Liver (tissue), 9 donors: Measurements from ENCODE around the gene ZNF423. TPM values are rescaled to one million over a fixed set of nuclear protein-coding genes. Genes with fewer than 3 reads are reported as not detected.

ENCODE experiments used
- DNase-seq: peaks from one replicate; pipeline ENCODE4 v3.0.0-alpha.2; 2017; ENCODE audit warnings: low spot score
- H3K27ac ChIP-seq, 2 donors: one replicate each; pipeline ENCODE4 v1.7.0; 2013; ENCODE audit warnings: inconsistent platforms in 2 of 2, low read length in 2 of 2, control low read depth in 1 of 2, low read depth in 1 of 2, mild to moderate bottlenecking in 1 of 2
- H3K27me3 ChIP-seq, 4 donors: one replicate each; pipeline versions ENCODE4 v1.6.1 to v1.7.0; 2013; ENCODE audit warnings: low read length in 3 of 4, inconsistent platforms in 1 of 4, mild to moderate bottlenecking in 1 of 4, moderate library complexity in 1 of 4; ENCODE audit not compliant: control insufficient read depth in 4 of 4, insufficient read depth in 4 of 4
- H3K36me3 ChIP-seq, 4 donors: one replicate each; pipeline versions ENCODE4 v1.6.1 to v1.7.0; 2013; ENCODE audit warnings: low read length in 3 of 4, mild to moderate bottlenecking in 3 of 4, low read depth in 1 of 4, moderate library complexity in 1 of 4; ENCODE audit not compliant: control insufficient read depth in 4 of 4, insufficient read depth in 3 of 4
- H3K4me1 ChIP-seq, 4 donors: one replicate each; pipeline versions ENCODE4 v1.6.1 to v1.7.0; 2013; ENCODE audit warnings: low read length in 3 of 4, mild to moderate bottlenecking in 3 of 4, moderate library complexity in 1 of 4; ENCODE audit not compliant: control insufficient read depth in 4 of 4, insufficient read depth in 4 of 4
- H3K4me3 ChIP-seq, 3 donors: one replicate each; pipeline versions ENCODE4 v1.6.1 to v1.7.0; 2013; ENCODE audit warnings: low read length in 3 of 3, control low read depth in 1 of 3, low read depth in 1 of 3, mild to moderate bottlenecking in 1 of 3
- H3K9ac ChIP-seq, 2 donors: one replicate each; pipeline ENCODE4 v1.7.0; 2013; ENCODE audit warnings: low read length in 2 of 2, mild to moderate bottlenecking in 2 of 2, moderate library complexity in 2 of 2, control low read depth in 1 of 2, low read depth in 1 of 2
- H3K9me3 ChIP-seq, 4 donors: one replicate each; pipeline versions ENCODE4 v1.6.1 to v1.7.0; 2013; ENCODE audit warnings: low read length in 3 of 4; ENCODE audit not compliant: control insufficient read depth in 4 of 4
- ATF3 ChIP-seq: IDR thresholded peaks from 2 replicates; pipeline ENCODE4 v1.6.1; 2016; ENCODE audit warnings: antibody characterized with exemption
- CTCF ChIP-seq: fragments of 150-350 bp; IDR thresholded peaks from 2 replicates; pipeline ENCODE4 v1.5.1; 2017; ENCODE audit warnings: improper control_type of control experiment, low read depth, low read length; ENCODE audit not compliant: missing input control
- FOXA1 ChIP-seq: IDR thresholded peaks from 2 replicates; pipeline ENCODE4 v1.6.1; 2016; ENCODE audit warnings: antibody characterized with exemption
- FOXA2 ChIP-seq: IDR thresholded peaks from 2 replicates; pipeline ENCODE4 v1.6.1; 2016; ENCODE audit warnings: antibody characterized with exemption
- GABPA ChIP-seq, 2 donors: IDR thresholded peaks in 1 of 2; conservative IDR thresholded peaks in 1 of 2; 2 replicates each; pipeline ENCODE4 v1.6.1; 2016; ENCODE audit warnings: antibody characterized with exemption in 2 of 2, mild to moderate bottlenecking in 1 of 2, moderate library complexity in 1 of 2
- HNF4A ChIP-seq, 2 donors: conservative IDR thresholded peaks; 2 replicates each; pipeline ENCODE4 v1.6.1; 2016; ENCODE audit warnings: antibody characterized with exemption in 2 of 2, mild to moderate bottlenecking in 2 of 2
- JUND ChIP-seq, 2 donors: IDR thresholded peaks; 2 replicates each; pipeline ENCODE4 v1.6.1; 2016; ENCODE audit warnings: antibody characterized with exemption in 2 of 2
- MAX ChIP-seq: IDR thresholded peaks from 2 replicates; pipeline ENCODE4 v1.6.1; 2016; ENCODE audit warnings: antibody characterized with exemption
- NR2F2 ChIP-seq: IDR thresholded peaks from 2 replicates; pipeline ENCODE4 v1.6.1; 2016; ENCODE audit warnings: antibody characterized with exemption
- RAD21 ChIP-seq, 2 donors: IDR thresholded peaks; 2 replicates each; pipeline ENCODE4 v1.6.1; 2016; ENCODE audit warnings: antibody characterized with exemption in 2 of 2, mild to moderate bottlenecking in 2 of 2
- REST ChIP-seq: IDR thresholded peaks from 2 replicates; pipeline ENCODE4 v1.6.1; 2016; ENCODE audit warnings: antibody characterized with exemption, mild to moderate bottlenecking
- RXRA ChIP-seq, 2 donors: IDR thresholded peaks; 2 replicates each; pipeline ENCODE4 v1.6.1; 2017 to 2018; ENCODE audit warnings: antibody characterized with exemption in 2 of 2, mild to moderate bottlenecking in 1 of 2
- SP1 ChIP-seq: IDR thresholded peaks from 2 replicates; pipeline ENCODE4 v1.6.1; 2018; ENCODE audit warnings: antibody characterized with exemption, mild to moderate bottlenecking
- TAF1 ChIP-seq: conservative IDR thresholded peaks from 2 replicates; pipeline ENCODE4 v1.6.1; 2016; ENCODE audit warnings: antibody characterized with exemption, mild to moderate bottlenecking
- YY1 ChIP-seq: IDR thresholded peaks from 2 replicates; pipeline ENCODE4 v1.6.1; 2016; ENCODE audit warnings: antibody characterized with exemption, mild to moderate bottlenecking
- ZBTB33 ChIP-seq: IDR thresholded peaks from 2 replicates; pipeline ENCODE4 v1.6.1; 2016; ENCODE audit warnings: antibody characterized with exemption
- WGBS: extraction: QIAGEN DNeasy Blood & Tissue Kit; methylation state at CpG from one replicate; pipeline ENCODE4 v1.1.7; 2013; 5-methylcytosine and 5-hydroxymethylcytosine counted together
- polyA plus RNA-seq, 2 donors: library from polyadenylated mRNA; stranded (reverse) in 1 of 2; unstranded in 1 of 2; fragments of 200-250 nt in 1 of 2; fragments of >200 nt in 1 of 2; fragmentation: Nextera tagmentation in 1 of 2; extraction: Ambion mirVana in 1 of 2; gene quantifications; one replicate each; pipeline versions ENCODE4 v1.2.1 to v1.2.3, GENCODE V29; 2013 to 2015
- total RNA-seq, 2 donors: library from RNA; depleted of rRNA; stranded (reverse); fragments of >200 nt; gene quantifications; one replicate each; pipeline ENCODE4 v1.2.3, GENCODE V29; 2014
- donor health status: healthy.
- donor health status: healthy.
- donor health status: healthy.
- donor health status: healthy.
- donor health status: healthy.

The ZNF423 gene
- total and polyA plus RNA-seq, 4 donors, result 0.24 to 1.6 (median 0.39) TPM

- TF ChIP-seq REST, result no peak
- TF ChIP-seq HNF4A (conservative IDR thresholded peaks at IDR 0.05), result no peak
Observed at GRCh38 chr16:49720225-49720624, 135.7 kb downstream of the ZNF423 start (continued).

GRCh38 chr16:49717689-49718088, 138.2 kb downstream of the ZNF423 start:
- WGBS, result 60% methylated on average over 4 of the region's 4 CpGs
- H3K27ac ChIP-seq, result no peak overlapping the region
- no peak for TF ChIP-seq ATF3
- no peak for TF ChIP-seq NR2F2
- no peak for TF ChIP-seq GABPA (IDR thresholded peaks at IDR 0.05 in 1 of 2, conservative IDR thresholded peaks at IDR 0.05 in 1 of 2)
- no peak for TF ChIP-seq REST
- no peak for TF ChIP-seq CTCF
- TF ChIP-seq FOXA2, result no peak
- TF ChIP-seq RAD21 (IDR thresholded peaks at IDR 0.05), result no peak
- no peak for TF ChIP-seq JUND (IDR thresholded peaks at IDR 0.05)
- no peak for TF ChIP-seq RXRA (IDR thresholded peaks at IDR 0.05)
- no peaks in the 10 kb centered on the region for H3K9me3 ChIP-seq
- no peaks in the 10 kb centered on the region for H3K4me1 ChIP-seq
- no peak for DNase-seq
- no peaks in the 10 kb centered on the region for H3K36me3 ChIP-seq
- no peaks in the 10 kb centered on the region for H3K27me3 ChIP-seq
- no peak overlapping the region for H3K4me3 ChIP-seq
- no peak overlapping the region for H3K9ac ChIP-seq

GRCh38 chr16:49716339-49716934, 139.5 kb downstream of the ZNF423 start:
- no peaks in the 10 kb centered on the region for H3K9me3 ChIP-seq
- H3K4me3 ChIP-seq, result no peak overlapping the region
- WGBS, result 90% methylated on average over 12 of the region's 12 CpGs
- H3K9ac ChIP-seq, result no peak overlapping the region
- TF ChIP-seq YY1 (no peak), JUND (IDR thresholded peaks at IDR 0.05) (no peak), TAF1 (no peak), FOXA1 (no peak), MAX (no peak), SP1 (no peak), ZBTB33 (no peak), NR2F2 (no peak), HNF4A (conservative IDR thresholded peaks at IDR 0.05) (no peak), GABPA (IDR thresholded peaks at IDR 0.05 in 1 of 2, conservative IDR thresholded peaks at IDR 0.05 in 1 of 2) (no peak)
- H3K4me1 ChIP-seq, result no peaks in the 10 kb centered on the region
- no peak for DNase-seq
- H3K36me3 ChIP-seq, result no peaks in the 10 kb centered on the region
- H3K27ac ChIP-seq, result no peak overlapping the region
- H3K27me3 ChIP-seq, result no peaks in the 10 kb centered on the region
